NCI-H1092 (cell line): ENCODE results near the gene SSTR1.

Experiments
- DNase-seq: peaks from one replicate; lab custom pipeline; 2025; lab: John Stamatoyannopoulos, UW

The SSTR1 gene

GRCh38 chr14:38238878-38239277 lies 31.2 kb downstream of the SSTR1 start:
- DNase-seq = no peak

GRCh38 chr14:38243696-38244240 lies 36.1 kb downstream of the SSTR1 start:
- DNase-seq = no peak

DNA sequence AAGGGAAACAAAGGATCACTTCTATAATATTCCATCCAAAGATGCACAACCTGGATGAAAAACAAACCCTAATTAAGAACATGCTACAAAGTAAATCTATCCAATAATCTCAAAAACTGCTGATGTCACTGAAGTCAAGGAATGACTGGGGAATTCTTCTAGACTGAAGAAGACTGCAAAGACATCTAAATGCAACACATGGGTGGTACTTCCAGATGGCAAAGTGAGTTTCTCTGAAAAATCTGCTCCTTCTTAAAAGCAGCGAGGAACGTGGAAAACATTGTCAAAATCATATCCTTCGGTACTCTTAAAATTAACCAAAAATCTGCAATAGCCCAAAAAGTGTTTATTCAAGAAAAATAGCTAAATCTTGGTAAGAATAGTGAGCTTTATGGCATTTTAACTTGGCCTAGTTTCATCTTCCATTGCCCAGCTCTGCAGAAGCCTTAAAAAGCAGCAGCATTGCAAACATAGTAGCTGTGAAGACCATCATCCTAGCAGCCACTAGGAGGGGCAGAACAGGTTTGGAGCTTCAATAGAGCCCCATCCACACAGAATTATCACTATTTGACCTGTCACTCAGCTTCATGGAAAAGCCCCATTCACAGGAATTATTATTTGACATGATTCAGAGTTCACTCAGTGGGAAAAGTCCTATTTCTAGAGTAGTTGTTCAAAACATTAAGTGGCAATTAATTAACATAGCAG lies 40.8 kb downstream of the SSTR1 start:
- DNase-seq = no peak

- DNase-seq = no peak
Observed at GRCh38 chr14:38250331-38250730, 42.6 kb downstream of the SSTR1 start.

- no peak for DNase-seq
Observed at GRCh38 chr14:38252066-38252710, 44.5 kb downstream of the SSTR1 start.

- DNase-seq = no peak
Observed at GRCh38 chr14:38253676-38254075, 46.0 kb downstream of the SSTR1 start.

- DNase-seq = no peak
Observed at GRCh38 chr14:38254571-38255407, 47.1 kb downstream of the SSTR1 start.

DNA sequence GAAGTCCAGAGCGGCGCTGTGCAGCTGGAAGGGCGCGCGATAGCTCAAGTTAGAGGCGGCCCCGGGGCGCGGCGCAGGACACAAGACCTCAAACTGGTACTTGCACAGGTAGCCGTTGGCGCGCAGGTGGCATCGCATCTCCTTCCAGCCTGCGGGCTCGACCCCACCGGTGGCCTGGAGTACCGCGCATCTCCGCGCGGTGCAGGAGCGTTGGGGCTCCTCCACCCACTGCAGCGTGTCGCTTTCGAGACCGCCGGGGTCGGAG lies 47.6 kb downstream of the SSTR1 start:
- DNase-seq = no peak

- DNase-seq = no peak
Observed at GRCh38 chr14:38255673-38256532, 48.2 kb downstream of the SSTR1 start, which contains the start of gene CLEC14A. Gene CLEC14A, minus strand, starts transcription at chr14:38256093. Its CDS starts 71 bp downstream, at chr14:38256022.

GRCh38 chr14:38256533-38256840 lies 48.8 kb downstream of the SSTR1 start:
- DNase-seq = no peak

DNA sequence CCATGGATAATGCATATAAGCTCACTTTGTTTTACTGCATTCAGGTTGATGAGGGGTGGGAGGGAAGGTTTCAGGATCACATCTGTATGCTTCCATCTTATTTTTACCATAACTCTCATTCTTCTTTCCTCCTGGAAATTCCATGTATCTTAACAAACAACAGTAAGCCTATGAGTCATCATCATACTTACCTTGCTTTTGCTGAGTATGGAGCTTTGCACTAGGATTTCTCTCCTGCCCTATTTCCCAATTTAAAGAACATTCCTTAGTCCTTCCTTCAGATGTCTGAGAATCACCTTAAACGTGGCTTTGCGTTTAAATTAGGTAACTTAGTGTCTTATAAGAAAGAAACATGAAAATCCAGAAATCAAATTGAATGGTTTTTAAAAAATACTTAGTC lies 49.8 kb downstream of the SSTR1 start:
- DNase-seq = no peak

GRCh38 chr14:38261620-38262019 lies 53.9 kb downstream of the SSTR1 start:
- DNase-seq = no peak
